GM12892 (cell line): ENCODE data around the gene TBL2.
"Not testable (repeated sequence)": the region's sequence is repeated elsewhere in the genome, so short reads cannot be mapped to it uniquely, and the experiment has no call there.

ENCODE experiments used
- DNase-seq: peaks from one replicate; pipeline ENCODE4 v3.0.0; 2011; ENCODE audit not compliant: insufficient read length
- FAIRE-seq: peaks from 2 replicates; lab custom pipeline; 2011; peaks lifted over from hg19 to GRCh38; lab: Jason Lieb, UNC
- POLR2A ChIP-seq: IDR thresholded peaks from 2 replicates; pipeline ENCODE4 v1.6.1; 2011; ENCODE audit warnings: low read depth, low read length, control low read depth
- POLR2AphosphoS5 ChIP-seq: IDR thresholded peaks from 2 replicates; pipeline ENCODE4 v1.6.1; 2011; ENCODE audit warnings: low read depth, low read length, control low read depth
- TAF1 ChIP-seq: IDR thresholded peaks from 2 replicates; pipeline ENCODE4 v1.6.1; 2011; ENCODE audit warnings: low read depth, mild to moderate bottlenecking, control low read depth, low read length, borderline replicate concordance

TBL2 gene

GRCh38 chr7:73573791-73574190 lies 4.6 kb downstream of the TBL2 start:
- DNase-seq = no peak
- no peak for FAIRE-seq
- no peak for TF ChIP-seq POLR2A
- no peak for TF ChIP-seq POLR2AphosphoS5
- TF ChIP-seq TAF1 = no peak

GRCh38 chr7:73573276-73573675 lies 5.1 kb downstream of the TBL2 start:
- no peak for DNase-seq
- no peak for FAIRE-seq
- no peak for TF ChIP-seq POLR2A
- no peak for TF ChIP-seq TAF1
- no peak for TF ChIP-seq POLR2AphosphoS5

GRCh38 chr7:73572767-73573186 lies 5.6 kb downstream of the TBL2 start:
- DNase-seq (no peak), FAIRE-seq (no peak)
- TF ChIP-seq POLR2AphosphoS5 (no peak), POLR2A (no peak)

GRCh38 chr7:73570977-73571376 lies 7.4 kb downstream of the TBL2 start:
- TF ChIP-seq POLR2A (no peak), TAF1 (no peak), POLR2AphosphoS5 (no peak)
- no peak for FAIRE-seq
- no peak for DNase-seq

- FAIRE-seq (no peak), DNase-seq (no peak)
- no peak for TF ChIP-seq POLR2AphosphoS5
- no peak for TF ChIP-seq TAF1
- no peak for TF ChIP-seq POLR2A
Observed at GRCh38 chr7:73570521-73570920, 7.9 kb downstream of the TBL2 start.

GRCh38 chr7:73569042-73569608 lies 9.3 kb downstream of the TBL2 start:
- no peak for TF ChIP-seq POLR2AphosphoS5
- TF ChIP-seq POLR2A = no peak
- no peak for TF ChIP-seq TAF1
- FAIRE-seq (no peak), DNase-seq (no peak)

- no peak for TF ChIP-seq TAF1
- TF ChIP-seq POLR2A = peak; percentile 31; the same call in 1 of the 2 replicates
- 0 out of 2 replicates have a peak, but pooled peaks have one; percentile 17 for TF ChIP-seq POLR2AphosphoS5
- DNase-seq (no peak), FAIRE-seq (no peak)
Observed at GRCh38 chr7:73567846-73568685, 10.3 kb downstream of the TBL2 start.

- TF ChIP-seq TAF1 (no peak), POLR2AphosphoS5 (no peak)
Observed at GRCh38 chr7:73567140-73567539, 11.2 kb downstream of the TBL2 start.

GRCh38 chr7:73566431-73566830 lies 11.9 kb downstream of the TBL2 start:
- not testable (repeated sequence) for FAIRE-seq, DNase-seq

More at GRCh38 chr7:73567140-73567539, 11.2 kb downstream of the TBL2 start:
- FAIRE-seq (no peak), DNase-seq (no peak)

GRCh38 chr7:73565675-73566340 lies 12.6 kb downstream of the TBL2 start:
- no peak for TF ChIP-seq POLR2A
- no peak for TF ChIP-seq TAF1
- TF ChIP-seq POLR2AphosphoS5 = no peak
- DNase-seq = no peak
- no peak for FAIRE-seq

GRCh38 chr7:73560109-73560835 lies 18.1 kb downstream of the TBL2 start:
- TF ChIP-seq POLR2AphosphoS5 (no peak), TAF1 (no peak), POLR2A (no peak)
- DNase-seq (no peak), FAIRE-seq (peak; percentile 61)
